Neural crest cell (in vitro differentiated cells): Measurements from ENCODE around the gene GRM4. TPM values are rescaled to one million over a fixed set of nuclear protein-coding genes. Genes with fewer than 3 reads are reported as not detected.

Experiments used
- DNase-seq: peaks from one replicate; pipeline ENCODE4 v3.0.0; 2021; ENCODE audit warnings: low read depth, mixed read lengths, low spot score
- H3K27ac Mint-ChIP-seq: one replicate; pipeline ENCODE4 v1.8.0; 2021; ENCODE audit warnings: mild to moderate bottlenecking, mixed read lengths; ENCODE audit not compliant: unreplicated experiment
- H3K27me3 Mint-ChIP-seq: 2 replicates; pipeline ENCODE4 v1.8.0; 2021; ENCODE audit warnings: low read depth, mild to moderate bottlenecking, mixed read lengths
- H3K36me3 Mint-ChIP-seq: 2 replicates; pipeline ENCODE4 v1.8.0; 2021; ENCODE audit warnings: low read depth, mild to moderate bottlenecking, mixed read lengths
- H3K4me1 Mint-ChIP-seq: 2 replicates; pipeline ENCODE4 v1.8.0; 2021; ENCODE audit warnings: mixed read lengths
- H3K4me3 Mint-ChIP-seq: one replicate; pipeline ENCODE4 v1.8.0; 2021; ENCODE audit warnings: mild to moderate bottlenecking, mixed read lengths
- H3K9me3 Mint-ChIP-seq: 2 replicates; pipeline ENCODE4 v1.8.0; 2021; ENCODE audit warnings: mixed read lengths
- total RNA-seq: library from RNA; stranded (reverse); gene quantifications from 2 replicates; pipeline ENCODE4 v1.2.1, GENCODE V29; 2021
- TF ChIP-seq, protein P1 (sequence below): fragments of 200-600 bp; sonication (generic); conservative IDR thresholded peaks from 2 replicates; pipeline ENCODE4 v1.5.0; 2021; ENCODE audit warnings: antibody characterized with exemption, mild to moderate bottlenecking

The GRM4 gene
- total RNA-seq, 1 donor from 2014 or later = not detected

DNA sequence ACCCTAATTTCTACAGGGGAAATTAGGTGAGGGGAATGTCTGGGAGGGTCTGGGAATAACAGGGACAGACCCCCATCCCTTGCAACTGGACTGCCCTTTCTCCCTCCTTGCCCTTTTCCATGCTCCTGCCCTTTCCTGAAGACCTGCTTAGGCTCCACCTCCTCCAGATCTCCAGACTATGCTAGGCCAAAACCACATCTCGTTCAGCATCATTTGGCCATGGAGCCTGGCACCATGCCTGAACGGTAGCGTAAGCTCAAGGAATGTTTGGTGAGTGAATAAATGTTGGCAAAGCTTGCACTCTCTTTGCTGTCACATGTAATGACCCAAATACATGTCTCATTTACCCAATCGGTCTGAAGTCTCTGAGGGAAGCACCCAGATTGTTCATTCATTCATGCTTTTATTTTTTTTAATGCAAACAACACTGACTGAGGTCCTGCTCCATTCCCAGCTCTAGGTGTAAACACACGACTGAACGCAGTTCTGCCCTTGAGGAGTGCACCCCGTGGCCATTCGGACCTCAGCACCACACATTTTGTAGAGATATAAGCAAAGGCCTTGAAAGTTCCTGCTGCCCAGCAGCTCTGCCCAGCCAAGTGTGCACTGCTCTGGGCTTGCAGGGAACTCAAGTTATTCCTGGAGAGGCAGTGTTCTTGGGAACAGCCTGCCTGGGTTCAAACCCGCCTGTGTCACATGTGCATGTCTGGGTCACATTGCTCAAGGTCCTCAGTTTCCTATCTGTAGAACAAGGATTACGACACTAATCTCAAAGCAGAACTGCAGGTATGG lies 1.1 kb upstream of the GRM4 start:
- Mint-ChIP-seq H3K27ac (no peak overlapping the region), H3K36me3 (no peaks in the 10 kb centered on the region), H3K9me3 (no peaks in the 10 kb centered on the region), H3K27me3 (peaks cover 92% of the 10 kb centered on the region), H3K4me3 (peak overlapping the region; percentile 45), H3K4me1 (peaks cover 9% of the 10 kb centered on the region)
- DNase-seq = no peak
- TF ChIP-seq, protein P1, sequence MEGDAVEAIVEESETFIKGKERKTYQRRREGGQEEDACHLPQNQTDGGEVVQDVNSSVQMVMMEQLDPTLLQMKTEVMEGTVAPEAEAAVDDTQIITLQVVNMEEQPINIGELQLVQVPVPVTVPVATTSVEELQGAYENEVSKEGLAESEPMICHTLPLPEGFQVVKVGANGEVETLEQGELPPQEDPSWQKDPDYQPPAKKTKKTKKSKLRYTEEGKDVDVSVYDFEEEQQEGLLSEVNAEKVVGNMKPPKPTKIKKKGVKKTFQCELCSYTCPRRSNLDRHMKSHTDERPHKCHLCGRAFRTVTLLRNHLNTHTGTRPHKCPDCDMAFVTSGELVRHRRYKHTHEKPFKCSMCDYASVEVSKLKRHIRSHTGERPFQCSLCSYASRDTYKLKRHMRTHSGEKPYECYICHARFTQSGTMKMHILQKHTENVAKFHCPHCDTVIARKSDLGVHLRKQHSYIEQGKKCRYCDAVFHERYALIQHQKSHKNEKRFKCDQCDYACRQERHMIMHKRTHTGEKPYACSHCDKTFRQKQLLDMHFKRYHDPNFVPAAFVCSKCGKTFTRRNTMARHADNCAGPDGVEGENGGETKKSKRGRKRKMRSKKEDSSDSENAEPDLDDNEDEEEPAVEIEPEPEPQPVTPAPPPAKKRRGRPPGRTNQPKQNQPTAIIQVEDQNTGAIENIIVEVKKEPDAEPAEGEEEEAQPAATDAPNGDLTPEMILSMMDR = no peak

DNA sequence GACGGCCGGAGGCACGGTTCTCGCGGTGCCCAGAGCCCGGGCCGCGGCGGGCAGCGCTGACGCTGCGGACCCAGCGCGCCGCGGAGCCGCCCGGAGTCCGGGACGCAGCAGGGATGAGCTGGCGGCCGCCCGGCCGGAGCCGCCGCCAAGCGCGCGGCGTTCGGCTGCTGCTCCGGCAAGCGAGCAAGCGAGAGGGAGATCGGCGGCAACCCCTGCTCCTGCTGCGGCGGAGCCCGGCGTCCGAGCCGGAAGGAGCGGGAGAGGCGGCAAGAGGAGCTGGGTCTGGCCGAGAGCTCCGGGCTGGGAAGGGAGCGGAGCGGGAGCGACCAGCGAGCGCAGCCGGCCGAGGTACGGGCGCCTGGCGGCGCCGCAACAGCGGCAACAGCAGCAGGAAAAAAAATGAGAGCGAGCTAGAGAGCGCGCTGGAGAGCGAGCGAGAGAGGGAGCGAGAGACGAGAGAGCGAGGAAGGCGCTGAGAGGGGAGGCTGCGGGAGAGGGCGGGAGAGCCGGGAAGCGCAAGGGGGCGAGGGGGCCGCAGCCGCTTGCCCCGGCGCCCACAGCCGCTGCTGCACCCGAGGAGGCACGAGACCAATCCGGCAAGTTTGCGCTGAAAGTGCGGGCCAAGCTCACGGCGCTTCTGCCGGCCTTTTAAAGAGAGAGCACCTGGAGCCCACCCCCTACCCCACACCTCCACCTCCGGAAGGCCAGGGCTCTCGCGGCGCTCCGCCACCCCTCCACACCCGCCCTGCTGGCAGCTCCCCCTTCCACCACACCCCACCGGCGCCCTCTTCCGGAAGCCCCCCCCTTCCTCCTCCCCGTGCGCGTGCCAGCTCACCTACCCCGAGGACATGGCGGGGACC lies 496 bp downstream of the GRM4 start:
- Mint-ChIP-seq H3K4me1 (peaks cover 5% of the 10 kb centered on the region), H3K27ac (no peak overlapping the region), H3K4me3 (no peak overlapping the region), H3K27me3 (peaks cover 93% of the 10 kb centered on the region), H3K9me3 (no peaks in the 10 kb centered on the region), H3K36me3 (no peaks in the 10 kb centered on the region)
- peak; percentile 23 for DNase-seq
- TF ChIP-seq, protein P1 = no peak

DNA sequence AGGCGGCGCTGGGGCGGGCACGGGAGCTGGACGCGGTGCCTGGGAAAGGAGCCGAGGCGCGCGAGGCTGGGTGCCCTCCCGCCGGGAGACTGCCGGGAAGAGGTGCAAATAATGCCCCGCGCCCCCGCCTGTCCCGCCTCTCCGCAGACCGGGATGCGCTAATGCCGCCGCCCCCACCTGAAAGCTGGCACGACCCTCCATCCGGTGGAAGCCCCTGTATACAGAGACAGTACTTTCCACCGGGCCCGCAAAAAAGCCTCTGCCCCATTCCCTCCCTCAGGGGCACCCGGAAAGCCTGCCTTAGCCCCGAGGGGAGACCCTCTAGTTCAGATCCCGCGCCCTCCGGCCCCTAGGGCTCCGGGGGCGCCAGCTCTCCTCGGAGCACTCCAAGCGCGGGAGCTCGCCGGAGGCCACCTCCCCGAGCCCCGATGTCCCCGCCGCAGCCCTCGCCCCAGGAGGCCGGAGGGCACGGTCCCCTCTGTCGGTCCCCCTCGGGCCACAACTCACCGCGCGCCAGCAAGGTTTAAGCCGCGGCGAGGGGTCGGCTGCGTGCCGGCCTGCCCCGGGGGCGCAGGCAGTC lies 1.2 kb downstream of the GRM4 start:
- Mint-ChIP-seq H3K9me3 (no peaks in the 10 kb centered on the region), H3K36me3 (no peaks in the 10 kb centered on the region), H3K4me3 (no peak overlapping the region), H3K4me1 (peaks cover 5% of the 10 kb centered on the region), H3K27ac (no peak overlapping the region), H3K27me3 (peaks cover 93% of the 10 kb centered on the region)
- DNase-seq = no peak
- TF ChIP-seq, protein P1 = no peak

DNA sequence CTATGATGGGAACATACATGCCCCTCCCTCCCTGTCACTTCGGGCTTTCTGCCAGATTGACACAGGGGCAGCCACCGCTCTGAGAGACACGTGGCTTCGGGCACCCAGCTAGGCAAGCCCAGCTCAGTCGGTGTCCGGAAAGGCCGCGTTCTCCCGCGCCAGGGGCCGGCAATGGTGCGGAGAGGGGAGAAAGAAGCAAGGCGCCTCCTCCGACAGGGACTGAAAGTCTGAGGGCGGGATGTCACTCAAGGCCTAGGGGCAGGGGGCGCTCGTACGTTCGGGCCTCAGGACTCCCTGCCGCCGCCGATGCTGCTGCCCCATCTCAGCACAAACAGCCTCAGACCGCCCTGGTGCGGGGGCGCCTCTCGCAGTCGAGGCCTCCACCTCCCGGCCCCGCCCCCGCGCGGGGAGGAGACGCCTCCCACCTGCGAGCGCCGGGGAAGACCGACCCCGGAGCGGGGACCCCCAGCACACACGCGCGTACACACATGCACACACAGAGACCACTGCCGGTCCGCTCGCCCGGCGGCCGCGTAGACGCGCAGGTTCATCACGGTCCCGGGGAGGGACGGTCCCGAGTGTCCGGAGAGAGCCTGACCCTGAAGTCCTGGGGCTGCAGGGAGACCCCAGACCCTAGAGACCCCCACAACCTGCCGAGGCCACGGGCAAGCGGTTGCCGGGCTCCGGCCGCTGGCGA lies 1.9 kb downstream of the GRM4 start:
- TF ChIP-seq, protein P1 = peak; percentile 41
- Mint-ChIP-seq H3K4me1 (peaks cover 5% of the 10 kb centered on the region), H3K27me3 (peaks cover 93% of the 10 kb centered on the region), H3K9me3 (no peaks in the 10 kb centered on the region), H3K27ac (no peak overlapping the region), H3K36me3 (no peaks in the 10 kb centered on the region), H3K4me3 (peak overlapping the region; percentile 54)
- peak; percentile 75 for DNase-seq
